Panc1 (cell line): Measurements from ENCODE around the gene BMP3. TPM values are rescaled to one million over a fixed set of nuclear protein-coding genes. Genes with fewer than 3 reads are reported as not detected.
A peak's percentile ranks its signal among the peaks of the same experiment; 100 is the strongest.

Experiments
- ATAC-seq: fragments of 200-7000 bp; cut with Tn5 transposase; 2 replicates; pipeline ENCODE4 v1.9.1; 2020; ENCODE audit warnings: mild to moderate bottlenecking, moderate library complexity
- BruUV-seq: library from RNA; stranded (reverse); fragments of 400-500 nt; replicated peaks from 2 replicates; lab custom pipeline; 2021; lab: Mats Ljungman, UMichigan
- CTCF ChIA-PET: fragments of 300-600 bp; sonication (Branson Sonifier 250); formaldehyde crosslinking; loops from one replicate; lab custom pipeline; 2022; ENCODE audit warnings: antibody characterized with exemption; lab: Charles Lee
- POLR2A ChIA-PET: fragments of 300-600 bp; sonication (Branson Sonifier 250); formaldehyde crosslinking; loops from one replicate; lab custom pipeline; 2022; ENCODE audit warnings: antibody characterized with exemption; lab: Charles Lee
- DNase-seq: peaks from one replicate; pipeline ENCODE4 v3.0.0-alpha.2; 2010; ENCODE audit warnings: low read depth, low spot score
- H3K27ac ChIP-seq: 2 replicates; pipeline ENCODE4 v1.5.1; 2011; ENCODE audit warnings: mild to moderate bottlenecking, low read length, inconsistent platforms
- H3K27me3 ChIP-seq: fragments of 200-500 bp; sonication (Bioruptor generic); 2 replicates; pipeline ENCODE4 v1.6.0; 2014; ENCODE audit warnings: low read length, inconsistent platforms; ENCODE audit not compliant: control insufficient read depth, insufficient read depth
- H3K36me3 ChIP-seq: fragments of 200-500 bp; sonication (Bioruptor generic); 2 replicates; pipeline ENCODE4 v1.5.1; 2014; ENCODE audit warnings: inconsistent platforms, mild to moderate bottlenecking, low read length, moderate library complexity; ENCODE audit not compliant: control insufficient read depth, insufficient read depth
- H3K4me1 ChIP-seq: 2 replicates; pipeline ENCODE4 v1.5.1; 2011; ENCODE audit warnings: inconsistent platforms, mild to moderate bottlenecking, low read length, moderate library complexity; ENCODE audit not compliant: control insufficient read depth, insufficient read depth
- H3K4me3 ChIP-seq, 2 experiments: 2 replicates each; pipeline ENCODE4 v1.5.1; 2011 to 2012; ENCODE audit warnings: low read depth in 2 of 2, low read length in 2 of 2, mild to moderate bottlenecking in 2 of 2, inconsistent platforms in 1 of 2, moderate library complexity in 1 of 2
- H3K9me3 ChIP-seq: fragments of 200-500 bp; sonication (Bioruptor generic); 2 replicates; pipeline ENCODE4 v1.5.1; 2014; ENCODE audit warnings: low read depth, mild to moderate bottlenecking, inconsistent platforms, low read length, moderate library complexity; ENCODE audit not compliant: control insufficient read depth, insufficient read depth
- CTCF ChIP-seq: fragments of 450-650 bp; IDR thresholded peaks from 2 replicates; pipeline ENCODE4 v1.5.1; 2017; ENCODE audit warnings: mild to moderate bottlenecking
- POLR2AphosphoS5 ChIP-seq: IDR thresholded peaks from 2 replicates; pipeline ENCODE4 v1.6.1; 2012; ENCODE audit warnings: mild to moderate bottlenecking, low read depth, low read length, moderate library complexity
- REST ChIP-seq, 2 experiments: IDR thresholded peaks; 2 replicates each; pipeline ENCODE4 v1.6.1; 2011 to 2012; ENCODE audit warnings: low read depth in 2 of 2, control low read depth in 1 of 2, low read length in 1 of 2, mild to moderate bottlenecking in 1 of 2, moderate library complexity in 1 of 2; ENCODE audit not compliant: insufficient read depth in 1 of 2
- SIN3A ChIP-seq: IDR thresholded peaks from 2 replicates; pipeline ENCODE4 v1.6.1; 2012; ENCODE audit warnings: low read depth, mild to moderate bottlenecking, low read length, moderate library complexity, borderline replicate concordance; ENCODE audit not compliant: insufficient read depth
- TCF7L2 ChIP-seq: IDR thresholded peaks from 2 replicates; pipeline ENCODE4 v1.6.1; 2011; ENCODE audit warnings: mild to moderate bottlenecking, low read depth, low read length, inconsistent platforms
- in situ Hi-C: cut with HindIII; loops from 2 replicates; pipeline ENCODE4 v1.10.0; 2016; ENCODE audit warnings: low sequenced_read_pairs, low pct_unique_long_range_greater_than_20kb
- intact Hi-C: fragments of 100-400 bp; cut with micrococcal nuclease; formaldehyde crosslinking; loops from one replicate; pipeline ENCODE4 v1.10.0; 2022; ENCODE audit not compliant: unreplicated experiment
- total RNA-seq: library from RNA; stranded (reverse); gene quantifications from one replicate; pipeline ENCODE4 v1.2.1, GENCODE V29; 2021; ENCODE audit not compliant: unreplicated experiment

BMP3 gene
- total RNA-seq, 1 experiment from 2014 or later, result 0.08 TPM

DNA sequence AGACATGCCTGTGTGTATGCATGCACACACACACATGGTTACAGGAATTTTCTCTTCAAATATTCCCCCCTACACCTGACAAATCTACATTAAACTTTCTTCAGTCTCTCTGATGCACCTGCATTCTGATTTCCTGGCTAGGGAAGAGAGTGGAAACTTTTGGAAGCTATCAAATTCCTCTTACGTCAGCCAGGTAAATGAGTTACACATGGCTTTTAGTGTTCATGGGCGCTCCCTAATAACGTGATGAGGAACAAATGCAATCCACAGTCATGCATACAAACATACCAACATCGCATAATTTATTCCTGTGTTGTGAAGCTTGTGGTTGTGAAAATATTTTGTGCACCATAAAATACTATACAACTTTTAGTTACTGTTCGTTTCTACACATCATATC is 34.9 kb downstream of the BMP3 start:
- TF ChIP-seq CTCF (no peak), SIN3A (no peak), POLR2AphosphoS5 (no peak), REST (IDR thresholded peaks at IDR 0.05; ENCODE audit: insufficient read depth in 1 of 2, low read depth in 2 of 2, low read length in 1 of 2) (no peak), TCF7L2 (no peak)
- Histone ChIP-seq H3K9me3 (no peaks in the 10 kb centered on the region), H3K27me3 (no peaks in the 10 kb centered on the region), H3K36me3 (no peaks in the 10 kb centered on the region), H3K27ac (no peak overlapping the region), H3K4me3 (no peak overlapping the region), H3K4me1 (no peaks in the 10 kb centered on the region)
- DNase-seq, result no peak
- no TSS peak for BruUV-seq
- ChIA-PET CTCF (no interaction called here), POLR2A (no interaction called here)
- no peak for ATAC-seq
- in situ Hi-C loops, result no loop called here
- intact Hi-C loops, result no loop called here

DNA sequence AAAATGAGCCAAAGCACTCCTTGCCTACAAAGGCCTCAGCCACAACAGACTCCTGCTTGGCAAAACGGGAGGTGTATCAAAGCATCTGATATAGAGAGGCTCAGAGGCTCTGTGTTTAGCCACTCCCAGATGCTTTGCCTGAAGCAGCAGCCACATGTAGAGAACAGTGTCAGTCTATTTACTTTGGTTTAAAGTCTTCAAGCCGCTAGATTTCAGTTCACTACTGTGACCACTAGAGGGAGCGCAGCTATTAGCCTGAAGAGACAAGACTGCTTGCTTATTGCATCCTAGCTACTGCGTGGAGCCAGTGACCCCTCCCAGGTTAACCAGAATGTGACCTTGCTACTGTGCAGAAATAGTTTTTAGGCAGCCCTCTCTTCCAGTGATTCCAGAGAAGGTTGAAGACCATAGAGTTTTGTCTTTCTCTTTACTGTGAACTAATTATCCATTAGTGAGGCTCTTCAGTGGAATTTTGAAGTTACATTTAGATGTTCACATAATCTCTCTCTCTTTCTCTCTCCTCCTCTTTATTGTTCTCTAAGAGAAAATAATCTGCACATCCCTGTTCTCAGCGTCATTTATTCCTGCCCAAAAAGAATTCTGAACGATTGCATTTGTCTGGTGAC is 39.3 kb downstream of the BMP3 start:
- H3K9me3 ChIP-seq, result no peaks in the 10 kb centered on the region
- H3K4me3 ChIP-seq, result no peak overlapping the region
- no peak overlapping the region for H3K27ac ChIP-seq
- DNase-seq (peak; percentile 78), ATAC-seq (peak; percentile 89)
- in situ Hi-C loops (no loop called here), intact Hi-C loops (loop anchor here (1.0 kb wide), 1 partner anchor 281 kb away; no protein-coding TSS in a partner anchor)
- no TSS peak for BruUV-seq
- no peaks in the 10 kb centered on the region for H3K36me3 ChIP-seq
- H3K4me1 ChIP-seq, result no peaks in the 10 kb centered on the region
- CTCF ChIA-PET, result interaction anchor here (2.3 kb wide), 1 partner anchor 282 kb away, joined by 12 read pairs; no protein-coding TSS in a partner anchor
- no peaks in the 10 kb centered on the region for H3K27me3 ChIP-seq
- TF ChIP-seq TCF7L2 (no peak), CTCF (peak; percentile 84)
- POLR2A ChIA-PET, result no interaction called here
